Body of pancreas (tissue), 4 donors: ENCODE data around the gene TMEM255B.

Experiments
- CTCF ChIP-seq, 7 experiments: fragments of 450-650 bp in 4 of 7; fragments of 200-600 bp in 3 of 7; sonication (generic) in 3 of 7; IDR thresholded peaks; one replicate each; pipeline ENCODE4 v1.5.1; 2016 to 2019; ENCODE audit warnings: antibody characterized with exemption in 7 of 7
- POLR2A ChIP-seq, 3 donors: fragments of 450-650 bp; IDR thresholded peaks; one replicate each; pipeline ENCODE4 v1.6.1; 2016; ENCODE audit warnings: antibody characterized with exemption in 3 of 3, mild to moderate bottlenecking in 2 of 3

- TF ChIP-seq CTCF (IDR thresholded peaks at IDR 0.05) (no peak), POLR2A (IDR thresholded peaks at IDR 0.05) (no peak)
Observed at GRCh38 chr13:113737803-113738202, 21.2 kb upstream of the TMEM255B start.
